Pancreas (tissue), 10 donors: ENCODE data around the gene TGM5. TPM values are rescaled to one million over a fixed set of nuclear protein-coding genes. Genes with fewer than 3 reads are reported as not detected.
"Not testable (repeated sequence)": the region's sequence is repeated elsewhere in the genome, so short reads cannot be mapped to it uniquely, and the experiment has no call there.

Experiments
- ATAC-seq, 4 donors: fragments of 200-7000 bp; cut with Tn5 transposase; one replicate each; pipeline versions ENCODE4 v1.8.0 to v1.9.1; 2020; ENCODE audit warnings: mild to moderate bottlenecking in 4 of 4, moderate library complexity in 4 of 4
- DNase-seq, 6 donors: peaks; one replicate each; pipeline ENCODE4 v3.0.0-alpha.2; 2020
- FAIRE-seq: peaks from 2 replicates; lab custom pipeline; 2012; peaks lifted over from hg19 to GRCh38; lab: Jason Lieb, UNC
- H3K27ac ChIP-seq, 4 donors: fragments of 200-600 bp; sonication (generic); 1 replicate in 3 of 4; 2 replicates in 1 of 4; pipeline versions ENCODE4 v1.5.0 to v1.8.0; 2020
- H3K27me3 ChIP-seq, 4 donors: fragments of 200-600 bp; one replicate each; pipeline ENCODE4 v1.8.0; 2021
- H3K36me3 ChIP-seq, 3 donors: fragments of 200-600 bp; sonication (generic) in 1 of 3; one replicate each; pipeline versions ENCODE4 v1.5.0 to v1.8.0; 2020 to 2021
- H3K4me1 ChIP-seq, 3 donors: fragments of 200-600 bp; one replicate each; pipeline ENCODE4 v1.8.0; 2021
- H3K4me3 ChIP-seq, 4 donors: fragments of 200-600 bp; sonication (generic) in 2 of 4; one replicate each; pipeline versions ENCODE4 v1.5.0 to v1.8.0; 2020 to 2021
- H3K9me3 ChIP-seq, 4 donors: fragments of 200-600 bp; one replicate each; pipeline ENCODE4 v1.8.0; 2021
- WGBS, 2 donors: extraction: QIAGEN DNeasy Blood & Tissue Kit; methylation state at CpG; one replicate each; pipeline ENCODE4 v1.1.7; 2013; 5-methylcytosine and 5-hydroxymethylcytosine counted together
- intact Hi-C, 3 donors: fragments of 100-400 bp; cut with DNase I; formaldehyde crosslinking; loops; one replicate each; pipeline versions ENCODE4 v1.11.1 to v1.14.2; 2022
- polyA plus RNA-seq, 2 donors: library from polyadenylated mRNA; stranded (reverse); fragments of 200-250 nt; gene quantifications; one replicate each; pipeline ENCODE4 v1.2.3, GENCODE V29; 2013
- total RNA-seq, 6 donors: library from RNA; stranded (reverse); fragmentation: NEBNext Ultra II Directional in 4 of 6; extraction: Animal tissue kit (Norgen Biotek cat#: 25700) in 4 of 6; gene quantifications; one replicate each; pipeline versions ENCODE4 v1.2.1 to v1.2.4, GENCODE V29; 2021 to 2023
- TF ChIP-seq, protein P1 (sequence below), 4 donors: fragments of 200-600 bp; sonication (generic) in 3 of 4; IDR thresholded peaks; one replicate each; pipeline versions ENCODE4 v1.5.0 to v1.8.0; 2021; ENCODE audit warnings: antibody characterized with exemption in 4 of 4
- donor health status: healthy with polysubstance abuse.
- donor health status: DM: no; HTN: no; CAD: no; lungs with moderate emphysema.
- donor health status: DM: no; HTN: no; CAD: no.
- donor health status: control.
- donor health status: control.
- donor health status: Bipolar disorder and iron deficiency.
- donor health status: DM: yes; HTN: yes; CAD: no.
- donor health status: DM: no; HTN: no; CAD: no.
- donor health status: DM: no; HTN: no; CAD: no.
- donor health status: DM: yes; HTN: yes; CAD: no.

Gene TGM5
- total and polyA plus RNA-seq, 8 donors = not detected

DNA sequence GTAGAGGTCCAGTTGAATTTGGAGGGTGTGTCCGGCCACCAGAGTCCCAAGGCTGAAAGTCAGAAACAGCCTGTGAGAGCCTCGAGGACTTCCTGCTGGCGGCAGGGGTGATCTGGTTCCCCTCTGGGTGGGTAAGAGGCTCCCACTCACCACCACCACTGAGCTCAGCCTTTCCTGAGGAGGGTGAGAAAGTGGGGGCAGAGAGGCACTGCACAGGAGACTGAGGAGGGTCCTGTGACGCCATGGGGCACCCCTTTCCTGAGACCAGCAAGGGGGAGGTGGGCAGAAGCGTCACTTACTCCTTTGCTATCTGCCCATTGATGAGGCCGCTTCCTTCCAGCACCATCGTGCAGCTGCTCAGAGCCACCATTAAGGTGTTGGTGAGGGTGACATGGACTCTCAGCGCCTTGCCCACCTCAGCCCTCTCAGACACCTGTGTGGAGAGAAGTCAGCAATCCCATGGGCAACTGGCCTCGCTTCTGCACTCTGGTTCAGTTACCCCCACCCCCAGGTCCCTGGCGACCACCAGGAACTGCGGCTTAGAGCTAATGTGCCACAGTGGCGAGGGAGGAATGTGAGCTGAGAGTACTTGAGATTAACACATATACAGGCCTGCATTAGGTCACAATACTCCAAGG lies 10.0 kb upstream of the TGM5 start:
- no peak for DNase-seq
- no peaks in the 10 kb centered on the region for H3K36me3 ChIP-seq
- intact Hi-C loops = no loop called here
- H3K9me3 ChIP-seq = no peaks in the 10 kb centered on the region
- no peaks in the 10 kb centered on the region for H3K4me1 ChIP-seq
- no peak for FAIRE-seq
- ATAC-seq = no peak
- H3K27ac ChIP-seq = no peak overlapping the region
- WGBS, 2 donors = 55 to 68% methylated on average over 12 of the region's 12 CpGs
- TF ChIP-seq, protein P1, sequence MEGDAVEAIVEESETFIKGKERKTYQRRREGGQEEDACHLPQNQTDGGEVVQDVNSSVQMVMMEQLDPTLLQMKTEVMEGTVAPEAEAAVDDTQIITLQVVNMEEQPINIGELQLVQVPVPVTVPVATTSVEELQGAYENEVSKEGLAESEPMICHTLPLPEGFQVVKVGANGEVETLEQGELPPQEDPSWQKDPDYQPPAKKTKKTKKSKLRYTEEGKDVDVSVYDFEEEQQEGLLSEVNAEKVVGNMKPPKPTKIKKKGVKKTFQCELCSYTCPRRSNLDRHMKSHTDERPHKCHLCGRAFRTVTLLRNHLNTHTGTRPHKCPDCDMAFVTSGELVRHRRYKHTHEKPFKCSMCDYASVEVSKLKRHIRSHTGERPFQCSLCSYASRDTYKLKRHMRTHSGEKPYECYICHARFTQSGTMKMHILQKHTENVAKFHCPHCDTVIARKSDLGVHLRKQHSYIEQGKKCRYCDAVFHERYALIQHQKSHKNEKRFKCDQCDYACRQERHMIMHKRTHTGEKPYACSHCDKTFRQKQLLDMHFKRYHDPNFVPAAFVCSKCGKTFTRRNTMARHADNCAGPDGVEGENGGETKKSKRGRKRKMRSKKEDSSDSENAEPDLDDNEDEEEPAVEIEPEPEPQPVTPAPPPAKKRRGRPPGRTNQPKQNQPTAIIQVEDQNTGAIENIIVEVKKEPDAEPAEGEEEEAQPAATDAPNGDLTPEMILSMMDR (IDR thresholded peaks at IDR 0.05) = no peak
- H3K27me3 ChIP-seq = no peaks in the 10 kb centered on the region
- no peak overlapping the region for H3K4me3 ChIP-seq

DNA sequence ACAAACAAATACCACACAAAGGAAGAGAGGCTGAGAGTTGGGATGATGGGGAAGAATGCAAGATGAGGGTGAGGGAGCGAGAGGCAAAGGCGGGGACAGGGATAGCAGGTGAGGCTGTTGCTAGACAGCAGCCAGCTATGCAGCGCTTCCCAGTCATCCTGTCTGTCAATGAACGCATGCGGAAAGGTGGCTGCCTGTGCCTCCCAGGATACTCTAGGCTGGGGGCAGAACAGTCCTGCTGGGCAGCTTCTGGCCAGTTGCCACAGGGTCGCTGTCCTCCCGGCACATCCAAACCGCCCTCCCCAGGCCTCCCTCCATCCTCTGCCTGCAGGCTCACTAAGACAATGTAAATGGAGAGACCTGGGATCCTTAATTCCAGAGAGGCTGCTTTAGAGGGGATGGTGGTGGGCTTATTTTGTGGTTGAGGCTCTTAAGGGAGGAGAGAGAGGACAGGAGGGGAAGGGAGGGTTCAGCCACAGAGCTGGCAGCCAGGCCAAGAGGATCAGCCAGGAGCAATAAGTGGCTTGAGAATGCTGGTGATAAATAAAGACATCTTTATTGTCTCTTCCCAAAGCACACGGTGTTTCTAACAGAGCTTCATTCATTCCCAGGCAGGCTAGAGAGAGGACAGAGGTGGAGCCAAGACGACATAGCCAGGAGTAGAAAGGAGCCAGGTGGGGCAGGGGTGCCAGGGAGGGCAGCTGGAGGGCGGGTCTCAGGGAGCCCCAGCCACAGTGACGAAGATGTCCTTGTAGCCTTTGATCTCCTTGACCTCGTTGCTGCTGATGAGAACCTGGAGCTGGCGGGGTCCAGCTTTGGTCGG lies 9.2 kb upstream of the TGM5 start:
- no peak overlapping the region for H3K27ac ChIP-seq
- H3K4me1 ChIP-seq = no peaks in the 10 kb centered on the region
- 57 to 64% methylated on average over 15 of the region's 15 CpGs for WGBS, 2 donors
- DNase-seq (no peak), FAIRE-seq (no peak), ATAC-seq (no peak)
- TF ChIP-seq, protein P1 (IDR thresholded peaks at IDR 0.05) = no peak
- no peaks in the 10 kb centered on the region for H3K9me3 ChIP-seq
- no peaks in the 10 kb centered on the region for H3K27me3 ChIP-seq
- H3K36me3 ChIP-seq = no peaks in the 10 kb centered on the region
- H3K4me3 ChIP-seq = no peak overlapping the region
- intact Hi-C loops = no loop called here

DNA sequence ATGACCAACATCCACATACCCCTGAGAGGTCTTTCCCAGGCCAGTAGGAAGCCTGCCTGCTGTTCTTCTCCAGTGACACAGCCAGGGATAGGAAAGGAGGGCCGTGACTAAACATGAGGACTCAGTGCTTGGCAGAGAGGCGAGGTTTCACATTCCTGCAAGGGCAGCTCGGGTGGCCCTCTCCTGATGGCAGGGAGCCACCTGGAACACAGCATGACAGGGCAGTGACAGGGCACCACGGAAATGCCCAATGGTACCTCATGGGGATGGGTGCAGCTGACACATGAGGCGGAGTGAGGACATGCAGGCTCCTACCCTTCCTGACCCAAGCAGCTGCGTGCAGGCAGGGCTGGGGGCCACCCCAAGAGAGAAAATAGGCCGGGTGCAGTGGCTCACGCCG lies 7.4 kb upstream of the TGM5 start:
- 29 to 31% methylated on average over 9 of the region's 9 CpGs for WGBS, 2 donors
- no peaks in the 10 kb centered on the region for H3K4me1 ChIP-seq
- no peak for FAIRE-seq

DNA sequence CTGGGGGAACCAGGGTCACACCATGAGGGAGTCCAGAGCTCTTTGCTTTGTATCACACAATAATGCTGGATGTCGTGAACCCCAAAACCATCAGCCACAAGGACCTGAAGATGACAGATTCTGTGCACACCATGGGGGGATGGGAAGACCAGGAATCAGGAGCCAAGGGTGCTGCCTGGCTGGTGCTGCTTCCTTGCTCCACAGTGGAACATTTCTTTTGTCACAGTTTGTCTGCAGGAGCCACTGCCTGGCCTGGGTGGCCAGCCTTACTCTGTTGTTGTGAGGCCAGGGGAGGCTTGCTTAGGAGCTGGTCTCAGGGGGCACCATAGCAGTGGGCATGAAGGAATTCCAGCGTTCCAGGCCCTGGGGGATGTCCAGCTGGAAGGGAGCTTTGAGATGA lies 6.5 kb upstream of the TGM5 start:
- Histone ChIP-seq H3K4me1 (no peaks in the 10 kb centered on the region), H3K27me3 (no peaks in the 10 kb centered on the region), H3K36me3 (no peaks in the 10 kb centered on the region), H3K27ac (no peak overlapping the region), H3K9me3 (no peaks in the 10 kb centered on the region), H3K4me3 (no peak overlapping the region)
- intact Hi-C loops = no loop called here
- DNase-seq (no peak), ATAC-seq (no peak), FAIRE-seq (no peak)
- TF ChIP-seq, protein P1 (IDR thresholded peaks at IDR 0.05) = no peak
- 68 to 86% methylated on average over 2 of the region's 2 CpGs for WGBS, 2 donors

More for the DNA sequence above, 7.4 kb upstream of the TGM5 start:
- Histone ChIP-seq H3K4me3 (no peak overlapping the region), H3K9me3 (no peaks in the 10 kb centered on the region), H3K27ac (no peak overlapping the region), H3K36me3 (no peaks in the 10 kb centered on the region), H3K27me3 (no peaks in the 10 kb centered on the region)
- peak; percentile 80 to 95 (median 91) for ATAC-seq
- TF ChIP-seq, protein P1 (IDR thresholded peaks at IDR 0.05) = no peak
- peak in 5 of 6 donors; percentile 41 to 70 (median 54) for DNase-seq
- intact Hi-C loops = no loop called here

DNA sequence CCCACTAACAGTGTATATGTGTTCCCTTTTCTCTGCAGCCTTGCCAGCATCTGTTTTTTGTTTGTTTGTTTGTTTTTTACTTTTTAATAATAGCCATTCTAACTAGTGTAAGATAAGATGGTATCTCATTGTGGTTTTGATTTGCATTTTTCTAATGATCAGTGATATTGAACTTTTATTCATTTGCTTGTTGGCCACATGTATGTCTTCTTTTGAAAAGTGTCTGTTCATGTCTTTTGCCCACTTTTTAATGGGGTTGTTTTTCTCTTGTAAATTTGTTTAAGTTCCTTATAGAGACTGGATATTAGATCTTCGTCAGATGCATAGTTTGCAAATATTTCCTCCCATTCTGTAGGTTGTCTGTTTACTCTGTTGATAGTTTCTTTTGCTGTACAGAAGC lies 5.2 kb upstream of the TGM5 start:
- FAIRE-seq, DNase-seq, ATAC-seq, H3K9me3 ChIP-seq, H3K4me3 ChIP-seq, H3K4me1 ChIP-seq, H3K36me3 ChIP-seq, H3K27ac ChIP-seq, H3K27me3 ChIP-seq, intact Hi-C loops: not testable (repeated sequence)
- 84 to 91% methylated on average over 1 of the region's 1 CpG for WGBS, 2 donors
